Smooth muscle cell (in vitro differentiated cells): ENCODE data around the gene ADGRF5. TPM values are rescaled to one million over a fixed set of nuclear protein-coding genes. Genes with fewer than 3 reads are reported as not detected.

Experiments
- DNase-seq: peaks from one replicate; lab custom pipeline; 2025; ENCODE audit not compliant: unreplicated experiment; lab: John Stamatoyannopoulos, UW
- H2AFZ ChIP-seq: fragments of 200-600 bp; sonication (generic); 2 replicates; pipeline ENCODE4 v1.6.0; 2016; ENCODE audit warnings: antibody characterized with exemption, low read depth, mild to moderate bottlenecking
- H3F3A ChIP-seq: fragments of 200-600 bp; sonication (generic); 2 replicates; pipeline ENCODE4 v1.6.0; 2017; ENCODE audit warnings: antibody characterized with exemption, low read depth
- H3K27ac ChIP-seq: fragments of 200-600 bp; sonication (generic); 2 replicates; pipeline ENCODE4 v1.5.1; 2016; ENCODE audit warnings: low read depth, mild to moderate bottlenecking
- H3K27me3 ChIP-seq: fragments of 200-600 bp; sonication (generic); 2 replicates; pipeline ENCODE4 v1.6.1; 2016; ENCODE audit warnings: low read depth, mild to moderate bottlenecking
- H3K36me3 ChIP-seq: fragments of 200-600 bp; sonication (generic); 2 replicates; pipeline ENCODE4 v1.5.1; 2016; ENCODE audit warnings: low read depth
- H3K4me1 ChIP-seq: fragments of 200-600 bp; sonication (generic); 2 replicates; pipeline ENCODE4 v1.5.1; 2016; ENCODE audit warnings: low read depth
- H3K4me2 ChIP-seq: fragments of 200-600 bp; sonication (generic); 2 replicates; pipeline ENCODE4 v1.6.0; 2016; ENCODE audit warnings: mild to moderate bottlenecking
- H3K4me3 ChIP-seq: fragments of 200-600 bp; sonication (generic); 2 replicates; pipeline ENCODE4 v1.5.1; 2016; ENCODE audit warnings: mild to moderate bottlenecking
- H3K79me2 ChIP-seq: fragments of 200-600 bp; sonication (generic); 2 replicates; pipeline ENCODE4 v1.6.0; 2016; ENCODE audit warnings: low read depth, mild to moderate bottlenecking
- H3K9ac ChIP-seq: fragments of 200-600 bp; sonication (generic); 2 replicates; pipeline ENCODE4 v1.6.0; 2016; ENCODE audit warnings: low read depth
- H3K9me3 ChIP-seq: fragments of 200-600 bp; sonication (generic); replicated peaks from 2 replicates; pipeline ENCODE4 v1.5.1; 2016; ENCODE audit warnings: low read depth
- H4K20me1 ChIP-seq: fragments of 200-600 bp; sonication (generic); 2 replicates; pipeline ENCODE4 v1.6.0; 2016; ENCODE audit warnings: low read depth
- WGBS: methylation state at CpG from one replicate; pipeline ENCODE4 v1.1.7; 2016; ENCODE audit warnings: low lambda C conversion rate; 5-methylcytosine and 5-hydroxymethylcytosine counted together
- polyA plus RNA-seq: library from polyadenylated mRNA; unstranded; fragments of >200 nt; fragmentation: Nextera tagmentation; extraction: Ambion mirVana; gene quantifications from 2 replicates; pipeline ENCODE4 v1.2.1, GENCODE V29; 2016
- total RNA-seq: library from RNA; depleted of rRNA; stranded (reverse); fragments of >200 nt; gene quantifications from 2 replicates; pipeline ENCODE4 v1.2.3, GENCODE V29; 2014
- TF ChIP-seq, protein P1 (sequence below): fragments of 200-600 bp; sonication (generic); IDR thresholded peaks from 2 replicates; pipeline ENCODE4 v1.5.1; 2017; ENCODE audit warnings: borderline replicate concordance, mild to moderate bottlenecking, antibody characterized with exemption; ENCODE audit not compliant: insufficient read depth, poor library complexity, severe bottlenecking

Gene ADGRF5
- total and polyA plus RNA-seq, 2 experiments from 2014 or later: 0.13 TPM; not detected in 1

DNA sequence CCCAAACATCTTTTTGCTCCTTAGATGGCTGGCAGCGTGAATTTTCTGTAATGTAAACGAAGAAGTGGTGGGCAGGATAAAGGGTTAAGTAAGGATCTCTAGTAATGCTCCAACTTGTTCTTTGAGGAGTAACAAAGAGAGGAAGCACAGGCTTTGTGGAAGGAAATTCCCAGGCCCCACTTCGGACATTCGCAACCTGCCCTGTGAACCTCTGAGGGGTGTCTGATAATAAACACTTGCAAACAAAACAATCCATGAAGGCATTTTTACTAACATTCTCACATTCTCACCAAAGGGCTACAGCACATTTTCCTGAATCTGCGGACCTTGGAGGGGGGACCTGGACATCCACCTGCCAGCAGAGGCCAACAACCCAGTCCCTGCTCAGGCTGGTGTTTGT is 25.8 kb upstream of the ADGRF5 start:
- TF ChIP-seq, protein P1, sequence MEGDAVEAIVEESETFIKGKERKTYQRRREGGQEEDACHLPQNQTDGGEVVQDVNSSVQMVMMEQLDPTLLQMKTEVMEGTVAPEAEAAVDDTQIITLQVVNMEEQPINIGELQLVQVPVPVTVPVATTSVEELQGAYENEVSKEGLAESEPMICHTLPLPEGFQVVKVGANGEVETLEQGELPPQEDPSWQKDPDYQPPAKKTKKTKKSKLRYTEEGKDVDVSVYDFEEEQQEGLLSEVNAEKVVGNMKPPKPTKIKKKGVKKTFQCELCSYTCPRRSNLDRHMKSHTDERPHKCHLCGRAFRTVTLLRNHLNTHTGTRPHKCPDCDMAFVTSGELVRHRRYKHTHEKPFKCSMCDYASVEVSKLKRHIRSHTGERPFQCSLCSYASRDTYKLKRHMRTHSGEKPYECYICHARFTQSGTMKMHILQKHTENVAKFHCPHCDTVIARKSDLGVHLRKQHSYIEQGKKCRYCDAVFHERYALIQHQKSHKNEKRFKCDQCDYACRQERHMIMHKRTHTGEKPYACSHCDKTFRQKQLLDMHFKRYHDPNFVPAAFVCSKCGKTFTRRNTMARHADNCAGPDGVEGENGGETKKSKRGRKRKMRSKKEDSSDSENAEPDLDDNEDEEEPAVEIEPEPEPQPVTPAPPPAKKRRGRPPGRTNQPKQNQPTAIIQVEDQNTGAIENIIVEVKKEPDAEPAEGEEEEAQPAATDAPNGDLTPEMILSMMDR: no peak
- H3K27me3 ChIP-seq: no peaks in the 10 kb centered on the region
- WGBS: 75% methylated on average over 5 of the region's 5 CpGs
- no peak overlapping the region for H3K27ac ChIP-seq
- H3F3A ChIP-seq: no peaks in the 10 kb centered on the region
- H3K4me2 ChIP-seq: no peak overlapping the region
- H3K9me3 ChIP-seq: no peaks in the 10 kb centered on the region
- no peaks in the 10 kb centered on the region for H4K20me1 ChIP-seq
- H3K9ac ChIP-seq: no peak overlapping the region
- no peak overlapping the region for H3K4me3 ChIP-seq
- no peaks in the 10 kb centered on the region for H3K36me3 ChIP-seq
- H3K79me2 ChIP-seq: no peaks in the 10 kb centered on the region
- H2AFZ ChIP-seq: no peak overlapping the region
- DNase-seq: no peak
- no peaks in the 10 kb centered on the region for H3K4me1 ChIP-seq

DNA sequence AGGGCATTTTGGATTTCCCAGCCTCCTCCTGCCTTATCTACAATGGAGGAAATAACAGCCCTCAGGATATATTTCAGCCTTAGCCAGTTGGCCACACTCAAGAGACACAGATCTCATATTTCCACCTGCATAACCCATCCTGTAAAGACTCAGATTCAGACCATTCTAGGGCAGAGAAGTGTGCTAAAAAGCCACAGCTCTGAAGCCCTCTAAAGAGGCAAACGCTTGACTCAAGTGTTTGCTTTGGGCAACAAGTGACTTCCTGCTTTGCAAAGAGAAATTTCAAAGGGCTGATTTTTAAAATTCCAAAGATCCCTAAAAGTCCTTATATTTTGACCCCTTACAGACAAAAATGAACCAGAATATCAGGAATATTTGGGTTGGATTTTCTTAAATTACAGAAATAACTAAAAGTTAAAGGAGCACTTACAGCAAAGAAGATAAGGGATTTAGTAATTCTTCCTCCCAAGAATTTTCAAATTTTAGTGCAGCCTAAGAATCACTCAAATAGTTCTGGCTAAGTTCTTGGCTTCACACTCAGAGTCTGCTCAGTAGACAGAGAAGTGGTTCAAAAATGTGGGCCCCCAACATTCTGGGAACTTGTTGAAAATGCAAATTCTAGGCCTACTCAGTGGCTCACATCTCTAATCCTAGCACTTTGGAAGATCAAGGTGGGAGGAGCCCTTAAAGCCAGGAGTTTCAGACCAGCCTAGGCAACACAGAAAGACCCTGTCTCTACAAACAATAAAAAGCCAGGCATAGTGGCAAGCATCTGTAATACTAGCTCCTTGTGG is 18.9 kb upstream of the ADGRF5 start:
- WGBS: 69% methylated on average over 1 of the region's 1 CpG
- DNase-seq: no peak
- Histone ChIP-seq H3K4me3 (no peak overlapping the region), H3K9me3 (no peaks in the 10 kb centered on the region), H4K20me1 (no peaks in the 10 kb centered on the region), H3K4me1 (no peaks in the 10 kb centered on the region), H3K36me3 (no peaks in the 10 kb centered on the region), H2AFZ (no peak overlapping the region), H3K4me2 (no peak overlapping the region), H3K27ac (no peak overlapping the region), H3K79me2 (no peaks in the 10 kb centered on the region), H3F3A (no peaks in the 10 kb centered on the region), H3K9ac (no peak overlapping the region), H3K27me3 (no peaks in the 10 kb centered on the region)
- TF ChIP-seq, protein P1: no peak

DNA sequence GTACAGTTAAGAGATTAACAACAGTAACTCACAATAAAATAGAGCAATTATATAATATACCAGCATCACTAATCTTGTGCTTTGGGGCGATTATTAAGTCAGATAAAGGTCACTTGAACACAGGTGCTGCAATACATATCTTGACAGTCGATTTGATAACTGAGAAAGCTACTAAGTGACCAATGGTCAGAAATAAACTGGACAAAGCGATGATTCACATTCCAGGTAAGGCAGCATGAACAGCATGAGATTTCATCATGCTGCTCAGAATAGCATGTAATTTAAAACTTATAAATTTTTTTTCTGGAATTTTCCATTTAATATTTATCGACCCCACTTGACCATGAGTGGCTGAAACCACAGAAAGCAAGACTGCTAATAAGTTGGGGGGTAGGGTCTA is 15.9 kb upstream of the ADGRF5 start:
- no peak overlapping the region for H3K4me2 ChIP-seq
- H3K36me3 ChIP-seq: no peaks in the 10 kb centered on the region
- no peaks in the 10 kb centered on the region for H3K27me3 ChIP-seq
- no peak for DNase-seq
- 94% methylated on average over 4 of the region's 4 CpGs for WGBS
- H3K4me3 ChIP-seq: no peak overlapping the region
- H3K79me2 ChIP-seq: no peaks in the 10 kb centered on the region
- TF ChIP-seq, protein P1: no peak
- H3K9me3 ChIP-seq: no peaks in the 10 kb centered on the region
- no peaks in the 10 kb centered on the region for H3K4me1 ChIP-seq
- no peak overlapping the region for H3K27ac ChIP-seq
- no peaks in the 10 kb centered on the region for H3F3A ChIP-seq
- no peak overlapping the region for H2AFZ ChIP-seq
- H3K9ac ChIP-seq: no peak overlapping the region
- no peaks in the 10 kb centered on the region for H4K20me1 ChIP-seq

DNA sequence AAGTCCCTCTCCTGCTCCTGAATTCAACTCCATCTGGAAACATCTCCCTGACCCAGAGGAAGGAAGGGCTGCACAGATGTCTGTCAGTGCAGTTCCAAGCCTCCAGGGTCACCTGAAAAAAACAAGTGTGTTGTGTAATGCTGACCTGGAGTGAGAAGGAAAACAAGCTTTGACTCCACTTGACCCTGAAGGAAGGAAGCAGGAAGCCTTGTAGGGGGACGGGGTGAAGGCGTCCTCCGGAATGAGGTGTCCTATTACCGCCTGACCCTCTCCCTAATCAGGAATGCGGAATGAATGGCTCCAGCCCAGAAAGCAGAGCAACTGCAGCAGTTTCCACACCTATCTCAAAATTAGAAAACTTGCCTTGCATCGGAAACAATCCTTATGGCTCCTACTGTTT is 13.9 kb upstream of the ADGRF5 start:
- H3K4me2 ChIP-seq: no peak overlapping the region

More for the DNA sequence above, 13.9 kb upstream of the ADGRF5 start:
- H3K9me3 ChIP-seq: no peaks in the 10 kb centered on the region
- no peak overlapping the region for H3K9ac ChIP-seq
- H4K20me1 ChIP-seq: no peaks in the 10 kb centered on the region
- no peaks in the 10 kb centered on the region for H3K4me1 ChIP-seq
- H3F3A ChIP-seq: no peaks in the 10 kb centered on the region
- TF ChIP-seq, protein P1: no peak
- no peaks in the 10 kb centered on the region for H3K36me3 ChIP-seq
- no peak overlapping the region for H3K4me3 ChIP-seq
- WGBS: 64% methylated on average over 6 of the region's 6 CpGs
- H3K79me2 ChIP-seq: no peaks in the 10 kb centered on the region
- H3K27me3 ChIP-seq: no peaks in the 10 kb centered on the region
- DNase-seq: no peak
- no peak overlapping the region for H2AFZ ChIP-seq
- no peak overlapping the region for H3K27ac ChIP-seq
